ENCODE data around the gene ZNF770. TPM values are rescaled to one million over a fixed set of nuclear protein-coding genes. Genes with fewer than 3 reads are reported as not detected.

ZNF770 gene
- total RNA-seq, 1 experiment from 2014 or later = 70.7 TPM

- CTCF ChIA-PET = interaction anchor here (0.6 to 2.0 kb wide), 10 partner anchors 9 to 443 kb away, joined by 3 to 18 read pairs (median 5); partner anchors contain the start of genes AQR and ZNF770
- ATAC-seq = peak; percentile 89
- H3K4me3 ChIP-seq (replicated peaks in 1 of 2; ENCODE audit: low read depth in 1 of 2, low read length in 2 of 2) = no peak overlapping the region
These were observed 31.6 kb upstream of the ZNF770 start for GRCh38 chr15:35019404-35020327.

More at GRCh38 chr15:35019404-35020327, 31.6 kb upstream of the ZNF770 start:
- no peaks in the 10 kb centered on the region for H3K9me2 ChIP-seq (ENCODE audit: insufficient read depth)
- H3K79me2 ChIP-seq (ENCODE audit: insufficient read depth, low read length) = no peaks in the 10 kb centered on the region
- H3K27me3 ChIP-seq (ENCODE audit: insufficient read depth, low read length) = no peaks in the 10 kb centered on the region
- TF ChIP-seq ZFX (IDR thresholded peaks at IDR 0.05) = no peak
- no peak for TF ChIP-seq MAX (IDR thresholded peaks at IDR 0.05)
- TF ChIP-seq, protein P1, sequence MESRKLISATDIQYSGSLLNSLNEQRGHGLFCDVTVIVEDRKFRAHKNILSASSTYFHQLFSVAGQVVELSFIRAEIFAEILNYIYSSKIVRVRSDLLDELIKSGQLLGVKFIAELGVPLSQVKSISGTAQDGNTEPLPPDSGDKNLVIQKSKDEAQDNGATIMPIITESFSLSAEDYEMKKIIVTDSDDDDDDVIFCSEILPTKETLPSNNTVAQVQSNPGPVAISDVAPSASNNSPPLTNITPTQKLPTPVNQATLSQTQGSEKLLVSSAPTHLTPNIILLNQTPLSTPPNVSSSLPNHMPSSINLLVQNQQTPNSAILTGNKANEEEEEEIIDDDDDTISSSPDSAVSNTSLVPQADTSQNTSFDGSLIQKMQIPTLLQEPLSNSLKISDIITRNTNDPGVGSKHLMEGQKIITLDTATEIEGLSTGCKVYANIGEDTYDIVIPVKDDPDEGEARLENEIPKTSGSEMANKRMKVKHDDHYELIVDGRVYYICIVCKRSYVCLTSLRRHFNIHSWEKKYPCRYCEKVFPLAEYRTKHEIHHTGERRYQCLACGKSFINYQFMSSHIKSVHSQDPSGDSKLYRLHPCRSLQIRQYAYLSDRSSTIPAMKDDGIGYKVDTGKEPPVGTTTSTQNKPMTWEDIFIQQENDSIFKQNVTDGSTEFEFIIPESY (IDR thresholded peaks at IDR 0.05; ENCODE audit: extremely low read depth, insufficient replicate concordance, low read length) = no peak
- TF ChIP-seq JUND (IDR thresholded peaks at IDR 0.05) = no peak
- TF ChIP-seq SIN3A (IDR thresholded peaks at IDR 0.05; ENCODE audit: low read depth) = no peak
- no peak for TF ChIP-seq EZH2phosphoT487 (IDR thresholded peaks at IDR 0.05; ENCODE audit: borderline replicate concordance)
- no peak for TF ChIP-seq CTCF (IDR thresholded peaks at IDR 0.05 in 2 of 3, conservative IDR thresholded peaks at IDR 0.05 in 1 of 3; ENCODE audit: borderline replicate concordance in 1 of 3, insufficient read depth in 1 of 3, low read depth in 2 of 3, low read length in 2 of 3)
- TF ChIP-seq FOSL1 (IDR thresholded peaks at IDR 0.05; ENCODE audit: low read depth) = no peak
- TF ChIP-seq ZNF274 (IDR thresholded peaks at IDR 0.05; ENCODE audit: low read depth, low read length) = no peak
- no peak for TF ChIP-seq EGR1 (IDR thresholded peaks at IDR 0.05; ENCODE audit: low read depth)
- TF ChIP-seq TCF7L2 (IDR thresholded peaks at IDR 0.05; ENCODE audit: borderline replicate concordance, extremely low read depth, insufficient read depth, insufficient read length) = no peak
- no peak for TF ChIP-seq YY1 (IDR thresholded peaks at IDR 0.05; ENCODE audit: extremely low read depth, insufficient replicate concordance, low read depth, low read length)
- TF ChIP-seq ELF1 (IDR thresholded peaks at IDR 0.05; ENCODE audit: borderline replicate concordance, low read depth) = no peak
- TF ChIP-seq CBX3 (IDR thresholded peaks at IDR 0.05; ENCODE audit: low read depth) = no peak
- no peak for TF ChIP-seq ATF3 (IDR thresholded peaks at IDR 0.05)
- H3K36me3 ChIP-seq (ENCODE audit: control insufficient read depth in 1 of 2, insufficient read depth in 2 of 2, low read length in 2 of 2) = no peaks in the 10 kb centered on the region
- H2AFZ ChIP-seq (ENCODE audit: low read depth, low read length, poor library complexity, severe bottlenecking) = peak overlapping the region; percentile 44
- H3K27ac ChIP-seq (ENCODE audit: low read depth, low read length) = peak overlapping the region; percentile 47; the same call in 1 of the 2 replicates
- H3K4me1 ChIP-seq (ENCODE audit: control insufficient read depth in 1 of 2, insufficient read depth in 2 of 2, low read length in 2 of 2) = peaks cover 11 to 14% of the 10 kb centered on the region in 2 experiments
- no TSS peak for BruUV-seq (replicated peaks)
- intact Hi-C loops (cut with micrococcal nuclease) = no loop called here
- no peaks in the 10 kb centered on the region for H4K20me1 ChIP-seq (ENCODE audit: insufficient read depth)
- no peaks in the 10 kb centered on the region for H3K9me3 ChIP-seq (ENCODE audit: control insufficient read depth in 1 of 2, insufficient read depth in 1 of 2, low read depth in 1 of 2, low read length in 2 of 2)
- H3K9ac ChIP-seq (ENCODE audit: low read length) = 0 out of 2 replicates have a peak overlapping the region, but pooled peaks have one; percentile 2
- RAD21 ChIA-PET (ENCODE audit: low non-redundant PET in 1 of 2, low total read pairs in 2 of 2, uncharacterized antibody in 2 of 2, unreplicated experiment in 2 of 2) = interaction anchor here in 1 of 2 experiments (0.6 kb wide), 1 partner anchor 55 kb away, joined by 3 read pairs; no protein-coding TSS in a partner anchor
- peak overlapping the region; percentile 48 for H3K4me2 ChIP-seq (ENCODE audit: low read length)
- POLR2A ChIA-PET = interaction anchor here (0.5 to 2.4 kb wide), 6 partner anchors 12 to 1986 kb away, joined by 3 to 8 read pairs (median 5); no protein-coding TSS in a partner anchor
- DNase-seq (ENCODE audit: low read depth, low spot score) = peak; percentile 39

Data from HCT116 (cell line).